ENCODE measurements around the gene NXPH2.
A peak's percentile ranks its signal among the peaks of the same experiment; 100 is the strongest.

GRCh38 chr2:138787053-138787666 lies 7.0 kb upstream of the NXPH2 start:
- TF ChIP-seq CTCF (IDR thresholded peaks at IDR 0.05; ENCODE audit: insufficient read depth, low read length, poor library complexity, severe bottlenecking) (peak; percentile 59), EZH2phosphoT487 (conservative IDR thresholded peaks at IDR 0.05; ENCODE audit: low read length) (no peak)
